ENCODE measurements around the gene TGM6.

Gene TGM6

GRCh38 chr20:2395136-2395535 is 14.4 kb downstream of the TGM6 start:
- Histone ChIP-seq H3K79me1 (replicated peaks; ENCODE audit: low read length, poor library complexity, severe bottlenecking) (no peaks in the 10 kb centered on the region), H2BK12ac (ENCODE audit: low read length in 2 of 2) (no peak overlapping the region), H3K9me3 (ENCODE audit: control insufficient read depth, low read length) (peaks cover 8% of the 10 kb centered on the region), H3K27me3 (ENCODE audit: control insufficient read depth in 1 of 2, insufficient read depth in 1 of 2, low read length in 2 of 2) (peaks cover 0 to 54% of the 10 kb centered on the region in 2 experiments), H2BK5ac (ENCODE audit: low read depth, low read length, poor library complexity, severe bottlenecking) (no peak overlapping the region), H2BK15ac (ENCODE audit: low read depth, poor library complexity, severe bottlenecking) (no peak overlapping the region), H3K4me3 (ENCODE audit: insufficient read depth in 1 of 2, low read depth in 1 of 2, low read length in 2 of 2) (no peak overlapping the region), H4K8ac (ENCODE audit: low read length) (no peak overlapping the region), H3K4ac (ENCODE audit: low read depth in 1 of 2, low read length in 2 of 2) (no peak overlapping the region), H2AFZ (ENCODE audit: low read depth, low read length) (no peak overlapping the region), H3K36me3 (ENCODE audit: control insufficient read depth in 1 of 2, insufficient read depth in 2 of 2, low read depth in 1 of 2, low read length in 2 of 2) (no peaks in the 10 kb centered on the region), H3K9ac (ENCODE audit: low read length) (no peak overlapping the region), H2AK5ac (ENCODE audit: low read length, severe bottlenecking) (no peak overlapping the region), H3K4me1 (ENCODE audit: control insufficient read depth, insufficient read depth, low read depth, low read length) (no peaks in the 10 kb centered on the region), H3K23ac (ENCODE audit: low read length in 2 of 2) (no peak overlapping the region), H3K18ac (ENCODE audit: low read depth in 1 of 2, low read length in 2 of 2) (no peak overlapping the region), H3K27ac (ENCODE audit: low read length, poor library complexity, severe bottlenecking) (no peak overlapping the region), H4K91ac (ENCODE audit: low read length) (no peak overlapping the region), H3K4me2 (ENCODE audit: low read length, poor library complexity, severe bottlenecking) (no peak overlapping the region), H2BK120ac (ENCODE audit: low read depth, low read length) (no peak overlapping the region), H3K14ac (ENCODE audit: low read length in 2 of 2) (no peak overlapping the region)
- 79% methylated on average over 9 of the region's 9 CpGs for WGBS
- no peak for DNase-seq

DNA sequence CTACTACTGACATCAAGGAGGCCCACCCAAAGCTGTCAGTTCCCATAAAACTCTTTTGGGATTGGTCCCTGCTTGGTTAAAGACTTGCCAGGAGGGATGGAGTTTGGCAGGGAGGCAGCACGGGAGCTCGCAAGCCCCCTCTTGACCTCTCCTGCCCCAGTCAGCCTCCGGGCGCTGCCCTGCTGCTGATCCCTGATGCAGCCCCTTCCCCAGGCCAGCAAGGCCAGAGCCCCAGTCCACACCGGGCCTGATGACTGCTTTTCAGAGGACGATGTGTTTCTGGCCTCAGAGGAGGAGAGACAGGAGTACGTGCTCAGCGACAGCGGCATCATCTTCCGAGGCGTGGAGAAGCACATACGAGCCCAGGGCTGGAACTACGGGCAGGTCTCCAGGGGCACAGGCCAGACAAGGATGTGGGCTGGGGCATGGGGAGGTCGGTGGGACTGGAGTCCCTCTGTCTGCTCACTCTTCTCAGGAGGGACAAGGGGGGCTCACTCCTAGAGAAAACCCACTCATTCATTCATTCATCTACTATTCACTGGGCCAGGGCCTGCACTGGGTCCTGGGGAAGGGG is 15.6 kb downstream of the TGM6 start:
- Histone ChIP-seq H3K14ac (ENCODE audit: low read length in 2 of 2) (no peak overlapping the region), H3K9ac (ENCODE audit: low read length) (no peak overlapping the region), H2BK12ac (ENCODE audit: low read length in 2 of 2) (no peak overlapping the region), H3K23ac (ENCODE audit: low read length in 2 of 2) (no peak overlapping the region), H2BK15ac (ENCODE audit: low read depth, poor library complexity, severe bottlenecking) (no peak overlapping the region), H3K27me3 (ENCODE audit: control insufficient read depth in 1 of 2, insufficient read depth in 1 of 2, low read length in 2 of 2) (peaks cover 0 to 45% of the 10 kb centered on the region in 2 experiments), H3K9me3 (ENCODE audit: control insufficient read depth, low read length) (peaks cover 8% of the 10 kb centered on the region), H3K4me3 (ENCODE audit: insufficient read depth in 1 of 2, low read depth in 1 of 2, low read length in 2 of 2) (no peak overlapping the region), H3K4me2 (ENCODE audit: low read length, poor library complexity, severe bottlenecking) (no peak overlapping the region), H3K4ac (ENCODE audit: low read depth in 1 of 2, low read length in 2 of 2) (no peak overlapping the region), H2BK120ac (ENCODE audit: low read depth, low read length) (no peak overlapping the region), H2BK5ac (ENCODE audit: low read depth, low read length, poor library complexity, severe bottlenecking) (no peak overlapping the region), H4K91ac (ENCODE audit: low read length) (peak overlapping the region; percentile 11), H2AK5ac (ENCODE audit: low read length, severe bottlenecking) (no peak overlapping the region), H3K27ac (ENCODE audit: low read length, poor library complexity, severe bottlenecking) (no peak overlapping the region), H3K79me1 (replicated peaks; ENCODE audit: low read length, poor library complexity, severe bottlenecking) (no peaks in the 10 kb centered on the region), H3K18ac (ENCODE audit: low read depth in 1 of 2, low read length in 2 of 2) (no peak overlapping the region), H4K8ac (ENCODE audit: low read length) (no peak overlapping the region), H3K36me3 (ENCODE audit: control insufficient read depth in 1 of 2, insufficient read depth in 2 of 2, low read depth in 1 of 2, low read length in 2 of 2) (no peaks in the 10 kb centered on the region), H3K4me1 (ENCODE audit: control insufficient read depth, insufficient read depth, low read depth, low read length) (no peaks in the 10 kb centered on the region), H2AFZ (ENCODE audit: low read depth, low read length) (no peak overlapping the region)
- 94% methylated on average over 13 of the region's 14 CpGs for WGBS
- no peak for DNase-seq

GRCh38 chr20:2397091-2397490 is 16.4 kb downstream of the TGM6 start:
- H2BK120ac ChIP-seq (ENCODE audit: low read depth, low read length) = no peak overlapping the region
- no peak overlapping the region for H4K91ac ChIP-seq (ENCODE audit: low read length)
- no peak overlapping the region for H2AK5ac ChIP-seq (ENCODE audit: low read length, severe bottlenecking)
- H3K4me2 ChIP-seq (ENCODE audit: low read length, poor library complexity, severe bottlenecking) = no peak overlapping the region
- no peak for DNase-seq
- H3K4ac ChIP-seq (ENCODE audit: low read depth in 1 of 2, low read length in 2 of 2) = no peak overlapping the region
- no peaks in the 10 kb centered on the region for H3K79me1 ChIP-seq (replicated peaks; ENCODE audit: low read length, poor library complexity, severe bottlenecking)
- H2AFZ ChIP-seq (ENCODE audit: low read depth, low read length) = no peak overlapping the region
- no peaks in the 10 kb centered on the region for H3K36me3 ChIP-seq (ENCODE audit: control insufficient read depth in 1 of 2, insufficient read depth in 2 of 2, low read depth in 1 of 2, low read length in 2 of 2)
- H3K4me3 ChIP-seq (ENCODE audit: insufficient read depth in 1 of 2, low read depth in 1 of 2, low read length in 2 of 2) = no peak overlapping the region
- peaks cover 8% of the 10 kb centered on the region for H3K9me3 ChIP-seq (ENCODE audit: control insufficient read depth, low read length)
- H3K14ac ChIP-seq (ENCODE audit: low read length in 2 of 2) = no peak overlapping the region
- H3K18ac ChIP-seq (ENCODE audit: low read depth in 1 of 2, low read length in 2 of 2) = no peak overlapping the region
- H3K9ac ChIP-seq (ENCODE audit: low read length) = no peak overlapping the region
- peaks cover 0 to 39% of the 10 kb centered on the region in 2 experiments for H3K27me3 ChIP-seq (ENCODE audit: control insufficient read depth in 1 of 2, insufficient read depth in 1 of 2, low read length in 2 of 2)
- no peak overlapping the region for H4K8ac ChIP-seq (ENCODE audit: low read length)
- no peak overlapping the region for H2BK15ac ChIP-seq (ENCODE audit: low read depth, poor library complexity, severe bottlenecking)
- no peak overlapping the region for H3K27ac ChIP-seq (ENCODE audit: low read length, poor library complexity, severe bottlenecking)
- H2BK12ac ChIP-seq (ENCODE audit: low read length in 2 of 2) = no peak overlapping the region
- H3K4me1 ChIP-seq (ENCODE audit: control insufficient read depth, insufficient read depth, low read depth, low read length) = no peaks in the 10 kb centered on the region
- no peak overlapping the region for H3K23ac ChIP-seq (ENCODE audit: low read length in 2 of 2)
- 94% methylated on average over 8 of the region's 8 CpGs for WGBS
- H2BK5ac ChIP-seq (ENCODE audit: low read depth, low read length, poor library complexity, severe bottlenecking) = no peak overlapping the region

DNA sequence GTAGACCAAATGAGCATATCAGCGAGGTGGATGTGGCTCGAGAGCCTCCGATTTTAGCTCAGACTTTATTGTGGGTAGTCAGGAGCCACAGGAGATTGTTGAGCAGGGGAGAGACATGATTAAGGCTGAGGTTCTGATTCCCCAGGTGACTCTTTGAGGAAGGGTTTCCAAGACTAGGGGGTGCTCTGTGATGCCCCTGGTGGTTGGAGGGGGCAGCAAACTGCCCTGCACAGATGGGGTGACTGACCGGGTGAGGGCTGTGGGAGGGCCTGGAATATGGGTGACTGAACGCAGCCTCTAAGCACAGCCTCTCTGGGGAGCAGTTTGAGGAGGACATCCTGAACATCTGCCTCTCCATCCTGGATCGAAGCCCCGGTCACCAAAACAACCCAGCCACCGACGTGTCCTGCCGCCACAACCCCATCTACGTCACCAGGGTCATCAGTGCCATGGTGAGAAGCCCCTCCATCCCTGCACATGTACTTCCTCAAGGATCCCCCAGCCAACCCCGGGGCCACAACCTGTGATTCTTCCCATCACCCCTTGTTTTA is 17.0 kb downstream of the TGM6 start:
- Histone ChIP-seq H2BK12ac (ENCODE audit: low read length in 2 of 2) (no peak overlapping the region), H2BK120ac (ENCODE audit: low read depth, low read length) (no peak overlapping the region), H3K79me1 (replicated peaks; ENCODE audit: low read length, poor library complexity, severe bottlenecking) (no peaks in the 10 kb centered on the region), H3K9ac (ENCODE audit: low read length) (no peak overlapping the region), H3K9me3 (ENCODE audit: control insufficient read depth, low read length) (peaks cover 8% of the 10 kb centered on the region), H2BK15ac (ENCODE audit: low read depth, poor library complexity, severe bottlenecking) (no peak overlapping the region), H2AFZ (ENCODE audit: low read depth, low read length) (no peak overlapping the region), H3K4ac (ENCODE audit: low read depth in 1 of 2, low read length in 2 of 2) (no peak overlapping the region), H3K14ac (ENCODE audit: low read length in 2 of 2) (no peak overlapping the region), H3K27ac (ENCODE audit: low read length, poor library complexity, severe bottlenecking) (no peak overlapping the region), H3K18ac (ENCODE audit: low read depth in 1 of 2, low read length in 2 of 2) (no peak overlapping the region), H2BK5ac (ENCODE audit: low read depth, low read length, poor library complexity, severe bottlenecking) (no peak overlapping the region), H3K36me3 (ENCODE audit: control insufficient read depth in 1 of 2, insufficient read depth in 2 of 2, low read depth in 1 of 2, low read length in 2 of 2) (no peaks in the 10 kb centered on the region), H4K8ac (ENCODE audit: low read length) (no peak overlapping the region), H2AK5ac (ENCODE audit: low read length, severe bottlenecking) (no peak overlapping the region), H3K4me2 (ENCODE audit: low read length, poor library complexity, severe bottlenecking) (no peak overlapping the region), H3K4me1 (ENCODE audit: control insufficient read depth, insufficient read depth, low read depth, low read length) (no peaks in the 10 kb centered on the region), H4K91ac (ENCODE audit: low read length) (no peak overlapping the region), H3K4me3 (ENCODE audit: insufficient read depth in 1 of 2, low read depth in 1 of 2, low read length in 2 of 2) (no peak overlapping the region), H3K27me3 (ENCODE audit: control insufficient read depth in 1 of 2, insufficient read depth in 1 of 2, low read length in 2 of 2) (peaks cover 0 to 37% of the 10 kb centered on the region in 2 experiments), H3K23ac (ENCODE audit: low read length in 2 of 2) (no peak overlapping the region)
- 92% methylated on average over 12 of the region's 12 CpGs for WGBS
- no peak for DNase-seq
